CD4-positive, alpha-beta T cell treated with Interleukin-6 for 4 hours (primary cell): ENCODE data around the gene GADL1.

ENCODE experiments used
- DNase-seq: peaks from one replicate; pipeline ENCODE4 v3.0.0-alpha.2; 2020; ENCODE audit warnings: mixed read lengths

The GADL1 gene

GRCh38 chr3:30804984-30805383, 89.5 kb downstream of the GADL1 start:
- DNase-seq: no peak

GRCh38 chr3:30795176-30795575, 99.3 kb downstream of the GADL1 start:
- DNase-seq: no peak

- no peak for DNase-seq
Measured at GRCh38 chr3:30793740-30794139, 100.7 kb downstream of the GADL1 start.

- no peak for DNase-seq
Measured at GRCh38 chr3:30790150-30790549, 104.3 kb downstream of the GADL1 start.

- DNase-seq: no peak
Measured at GRCh38 chr3:30786365-30786764, 108.1 kb downstream of the GADL1 start.

GRCh38 chr3:30779686-30780287, 114.7 kb downstream of the GADL1 start:
- DNase-seq: no peak

GRCh38 chr3:30778933-30779332, 115.5 kb downstream of the GADL1 start:
- DNase-seq: no peak

GRCh38 chr3:30777426-30778113, 116.9 kb downstream of the GADL1 start:
- DNase-seq: no peak

GRCh38 chr3:30776186-30776815, 118.2 kb downstream of the GADL1 start:
- no peak for DNase-seq

GRCh38 chr3:30775040-30775439, 119.4 kb downstream of the GADL1 start:
- no peak for DNase-seq

- DNase-seq: no peak
Measured at GRCh38 chr3:30774062-30774461, 120.4 kb downstream of the GADL1 start.

GRCh38 chr3:30770387-30770786, 124.1 kb downstream of the GADL1 start:
- no peak for DNase-seq

- peak; percentile 75 for DNase-seq
Measured at GRCh38 chr3:30768703-30769550, 125.5 kb downstream of the GADL1 start.

GRCh38 chr3:30768046-30768445, 126.4 kb downstream of the GADL1 start:
- no peak for DNase-seq

- DNase-seq: no peak
Measured at GRCh38 chr3:30766522-30766921, 127.9 kb downstream of the GADL1 start.

GRCh38 chr3:30764891-30765290, 129.6 kb downstream of the GADL1 start:
- DNase-seq: no peak

GRCh38 chr3:30764281-30764680, 130.2 kb downstream of the GADL1 start:
- no peak for DNase-seq

- no peak for DNase-seq
Measured at GRCh38 chr3:30761374-30761773, 133.1 kb downstream of the GADL1 start.

GRCh38 chr3:30760737-30761136, 133.7 kb downstream of the GADL1 start:
- no peak for DNase-seq

GRCh38 chr3:30760040-30760695, 134.3 kb downstream of the GADL1 start:
- no peak for DNase-seq

GRCh38 chr3:30756218-30756617, 138.2 kb downstream of the GADL1 start:
- no peak for DNase-seq

GRCh38 chr3:30754426-30754825, 140.0 kb downstream of the GADL1 start:
- DNase-seq: no peak

GRCh38 chr3:30753766-30754165, 140.7 kb downstream of the GADL1 start:
- DNase-seq: no peak
